Right atrium auricular region (tissue), 2 donors: ENCODE data around the gene UBAC2. TPM values are rescaled to one million over a fixed set of nuclear protein-coding genes. Genes with fewer than 3 reads are reported as not detected.

Source experiments
- DNase-seq: peaks from one replicate; pipeline ENCODE4 v3.0.0-alpha.2; 2019; ENCODE audit warnings: low spot score
- H3K27ac ChIP-seq, 2 donors: fragments of 200-600 bp; sonication (generic); 1 replicate in 1 of 2; 2 replicates in 1 of 2; pipeline ENCODE4 v1.5.1; 2016 to 2019
- H3K27me3 ChIP-seq, 2 donors: fragments of 200-600 bp; sonication (generic); one replicate each; pipeline versions ENCODE4 v1.5.1 to v1.6.0; 2017 to 2019
- H3K36me3 ChIP-seq: fragments of 200-600 bp; sonication (generic); one replicate; pipeline ENCODE4 v1.5.1; 2016
- H3K4me1 ChIP-seq, 2 donors: fragments of 200-600 bp; sonication (generic); one replicate each; pipeline versions ENCODE4 v1.5.1 to v1.6.0; 2017 to 2019
- H3K4me3 ChIP-seq, 2 donors: fragments of 200-600 bp; sonication (generic); 1 replicate in 1 of 2; 2 replicates in 1 of 2; pipeline ENCODE4 v1.5.1; 2017 to 2019; ENCODE audit warnings: mild to moderate bottlenecking in 1 of 2, moderate library complexity in 1 of 2
- H3K9me3 ChIP-seq, 2 donors: fragments of 200-600 bp; sonication (generic); one replicate each; pipeline ENCODE4 v1.5.1; 2019
- total RNA-seq, 2 donors: library from RNA; depleted of rRNA; stranded (reverse); fragments of >200 nt; gene quantifications; one replicate each; pipeline ENCODE4 v1.1.0, GENCODE V29; 2016
- TF ChIP-seq, protein P1 (sequence below), 2 donors: fragments of 200-600 bp; sonication (generic); IDR thresholded peaks; one replicate each; pipeline ENCODE4 v1.5.1; 2019; ENCODE audit warnings: antibody characterized with exemption in 2 of 2

Gene UBAC2
- total RNA-seq, 2 donors from 2014 or later: 47.5 to 50.7 TPM

DNA sequence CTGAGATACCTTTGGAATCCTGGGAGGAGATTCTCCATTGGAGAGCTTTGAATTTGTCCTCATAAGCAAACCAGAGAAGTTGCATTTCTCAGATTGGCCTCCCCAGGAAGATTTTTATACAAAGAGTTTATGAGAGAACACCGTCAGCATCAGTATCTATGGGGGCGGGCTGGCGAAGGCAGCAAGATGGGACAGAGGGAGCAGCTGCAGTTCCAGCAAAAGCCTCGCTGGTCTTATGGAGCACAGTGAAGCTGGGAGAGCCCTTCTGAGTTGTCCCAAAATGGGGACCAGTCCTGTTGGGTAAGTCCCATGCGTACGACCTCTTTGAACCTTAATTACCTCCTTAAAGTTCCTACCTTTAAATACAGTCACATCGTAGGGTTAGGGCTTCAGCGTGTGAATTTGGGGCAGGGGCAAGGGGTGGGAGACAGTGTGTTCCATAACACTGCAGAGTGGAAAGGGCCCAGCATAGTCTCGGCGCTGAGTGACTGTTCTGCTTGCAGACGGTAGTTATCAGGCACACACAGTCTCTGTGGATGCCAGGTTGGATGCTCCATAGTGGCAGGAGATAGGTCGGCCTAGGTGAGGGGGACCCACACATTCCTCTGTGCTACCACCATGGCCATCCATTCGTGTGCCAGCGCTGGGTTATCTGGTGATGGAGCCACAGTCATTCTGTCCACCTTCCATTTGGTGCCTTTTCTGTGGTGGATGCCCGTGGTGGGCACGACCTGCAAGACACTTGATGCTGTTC, 141.5 kb downstream of the UBAC2 start:
- no peak overlapping the region for H3K4me3 ChIP-seq
- H3K9me3 ChIP-seq: no peaks in the 10 kb centered on the region
- H3K36me3 ChIP-seq: peaks cover 15% of the 10 kb centered on the region
- no peaks in the 10 kb centered on the region for H3K4me1 ChIP-seq
- H3K27me3 ChIP-seq: no peaks in the 10 kb centered on the region
- H3K27ac ChIP-seq: no peak overlapping the region
- no peak for DNase-seq
- TF ChIP-seq, protein P1, sequence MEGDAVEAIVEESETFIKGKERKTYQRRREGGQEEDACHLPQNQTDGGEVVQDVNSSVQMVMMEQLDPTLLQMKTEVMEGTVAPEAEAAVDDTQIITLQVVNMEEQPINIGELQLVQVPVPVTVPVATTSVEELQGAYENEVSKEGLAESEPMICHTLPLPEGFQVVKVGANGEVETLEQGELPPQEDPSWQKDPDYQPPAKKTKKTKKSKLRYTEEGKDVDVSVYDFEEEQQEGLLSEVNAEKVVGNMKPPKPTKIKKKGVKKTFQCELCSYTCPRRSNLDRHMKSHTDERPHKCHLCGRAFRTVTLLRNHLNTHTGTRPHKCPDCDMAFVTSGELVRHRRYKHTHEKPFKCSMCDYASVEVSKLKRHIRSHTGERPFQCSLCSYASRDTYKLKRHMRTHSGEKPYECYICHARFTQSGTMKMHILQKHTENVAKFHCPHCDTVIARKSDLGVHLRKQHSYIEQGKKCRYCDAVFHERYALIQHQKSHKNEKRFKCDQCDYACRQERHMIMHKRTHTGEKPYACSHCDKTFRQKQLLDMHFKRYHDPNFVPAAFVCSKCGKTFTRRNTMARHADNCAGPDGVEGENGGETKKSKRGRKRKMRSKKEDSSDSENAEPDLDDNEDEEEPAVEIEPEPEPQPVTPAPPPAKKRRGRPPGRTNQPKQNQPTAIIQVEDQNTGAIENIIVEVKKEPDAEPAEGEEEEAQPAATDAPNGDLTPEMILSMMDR (IDR thresholded peaks at IDR 0.05): no peak

GRCh38 chr13:99342723-99343315, 142.2 kb downstream of the UBAC2 start:
- no peak for DNase-seq

GRCh38 chr13:99344610-99345208, 144.1 kb downstream of the UBAC2 start:
- Histone ChIP-seq H3K27me3 (no peaks in the 10 kb centered on the region), H3K36me3 (peaks cover 21% of the 10 kb centered on the region)
- TF ChIP-seq, protein P1 (IDR thresholded peaks at IDR 0.05): no peak

More at GRCh38 chr13:99342723-99343315, 142.2 kb downstream of the UBAC2 start:
- Histone ChIP-seq H3K36me3 (peaks cover 15% of the 10 kb centered on the region), H3K27me3 (no peaks in the 10 kb centered on the region), H3K4me3 (no peak overlapping the region), H3K9me3 (no peaks in the 10 kb centered on the region), H3K27ac (no peak overlapping the region), H3K4me1 (no peaks in the 10 kb centered on the region)
- TF ChIP-seq, protein P1 (IDR thresholded peaks at IDR 0.05): no peak

GRCh38 chr13:99345345-99345744, 144.7 kb downstream of the UBAC2 start:
- H3K27ac ChIP-seq: no peak overlapping the region
- TF ChIP-seq, protein P1 (IDR thresholded peaks at IDR 0.05): no peak
- H3K4me3 ChIP-seq: no peak overlapping the region
- H3K4me1 ChIP-seq: no peaks in the 10 kb centered on the region
- no peaks in the 10 kb centered on the region for H3K9me3 ChIP-seq
- H3K27me3 ChIP-seq: no peaks in the 10 kb centered on the region
- H3K36me3 ChIP-seq: peaks cover 21% of the 10 kb centered on the region
- no peak for DNase-seq

More at GRCh38 chr13:99344610-99345208, 144.1 kb downstream of the UBAC2 start:
- no peak for DNase-seq
- no peaks in the 10 kb centered on the region for H3K9me3 ChIP-seq
- H3K4me3 ChIP-seq: no peak overlapping the region
- no peaks in the 10 kb centered on the region for H3K4me1 ChIP-seq
- no peak overlapping the region for H3K27ac ChIP-seq

GRCh38 chr13:99346335-99347042, 145.8 kb downstream of the UBAC2 start:
- no peak overlapping the region for H3K27ac ChIP-seq
- H3K4me3 ChIP-seq: no peak overlapping the region
- TF ChIP-seq, protein P1 (IDR thresholded peaks at IDR 0.05): no peak
- no peaks in the 10 kb centered on the region for H3K27me3 ChIP-seq
- no peak for DNase-seq
- H3K4me1 ChIP-seq: no peaks in the 10 kb centered on the region
- peaks cover 16% of the 10 kb centered on the region for H3K36me3 ChIP-seq
- no peaks in the 10 kb centered on the region for H3K9me3 ChIP-seq
